NCI-H2171 treated with DMSO at 0.1 percent for 48 hours (cell line): ENCODE results near the gene BCL2.
A peak's percentile ranks its signal among the peaks of the same experiment; 100 is the strongest.

Experiments used
- DNase-seq: peaks from one replicate; lab custom pipeline; 2025; lab: John Stamatoyannopoulos, UW

BCL2 gene

DNA sequence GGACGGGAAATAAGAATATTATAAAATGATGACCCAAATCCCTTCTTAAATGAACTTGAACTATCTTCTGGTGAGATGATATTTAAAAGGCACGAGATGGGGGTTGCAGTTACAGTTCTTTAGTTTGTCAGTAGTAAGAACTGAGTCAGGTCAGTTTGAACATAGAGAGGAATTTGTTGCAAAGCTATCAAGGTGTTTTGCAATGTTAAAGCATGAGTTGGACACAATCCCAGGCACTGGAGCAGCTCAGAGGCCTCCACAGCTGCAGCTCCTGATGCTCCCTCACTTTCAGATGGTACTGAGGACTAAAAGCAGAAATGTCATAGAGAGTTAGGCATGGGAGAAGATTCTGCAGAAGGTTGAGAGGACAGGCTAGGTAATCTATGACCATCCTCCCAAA lies 236.0 kb downstream of the BCL2 start:
- DNase-seq = no peak

DNA sequence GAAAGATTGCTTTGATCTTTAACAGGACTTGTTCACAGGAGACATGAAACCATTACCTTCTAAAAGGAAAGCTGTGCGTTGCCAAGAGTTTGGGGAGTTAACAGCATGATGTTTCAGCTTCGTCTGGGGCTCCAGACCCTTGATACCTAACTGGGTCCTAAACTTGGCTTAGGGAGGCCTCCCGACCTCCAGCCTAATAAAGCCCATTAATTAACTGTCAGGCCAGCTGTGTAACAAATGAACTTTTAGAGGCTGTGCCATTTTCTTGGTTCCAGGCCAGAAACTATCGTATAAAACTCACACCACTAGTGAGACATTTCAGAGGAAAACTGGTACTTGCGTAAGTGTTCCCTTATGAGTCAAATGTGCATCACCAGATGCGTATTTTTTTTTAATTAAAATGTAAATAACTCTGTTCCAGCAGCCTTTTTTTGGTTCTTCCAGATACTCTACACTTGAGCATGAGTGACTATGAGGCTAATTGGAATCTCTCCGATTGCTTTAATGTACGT lies 236.5 kb downstream of the BCL2 start:
- DNase-seq = no peak

- DNase-seq = no peak
Measured at GRCh38 chr18:63082366-63083019, 237.1 kb downstream of the BCL2 start.

- DNase-seq = peak; percentile 75
Measured at GRCh38 chr18:63079114-63079513, 240.5 kb downstream of the BCL2 start.

DNA sequence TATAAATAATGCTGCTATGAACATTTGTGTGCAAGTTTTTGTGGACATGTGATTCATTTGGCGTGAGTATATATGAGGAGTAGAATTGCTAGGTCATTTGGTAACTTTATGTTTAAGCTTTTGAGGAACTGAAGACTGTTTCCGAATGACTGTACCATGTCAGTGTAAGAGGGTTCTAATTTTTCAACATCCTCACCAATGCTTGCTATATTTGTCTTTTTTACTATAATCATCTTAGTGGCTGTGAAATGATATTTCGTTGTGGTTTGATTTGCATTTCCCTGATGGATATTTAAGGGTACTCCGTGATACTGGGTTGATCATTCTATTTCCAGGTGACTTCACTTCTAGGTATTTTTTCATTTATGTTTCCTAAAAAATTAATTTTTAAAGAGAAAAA lies 241.1 kb downstream of the BCL2 start:
- no peak for DNase-seq

DNA sequence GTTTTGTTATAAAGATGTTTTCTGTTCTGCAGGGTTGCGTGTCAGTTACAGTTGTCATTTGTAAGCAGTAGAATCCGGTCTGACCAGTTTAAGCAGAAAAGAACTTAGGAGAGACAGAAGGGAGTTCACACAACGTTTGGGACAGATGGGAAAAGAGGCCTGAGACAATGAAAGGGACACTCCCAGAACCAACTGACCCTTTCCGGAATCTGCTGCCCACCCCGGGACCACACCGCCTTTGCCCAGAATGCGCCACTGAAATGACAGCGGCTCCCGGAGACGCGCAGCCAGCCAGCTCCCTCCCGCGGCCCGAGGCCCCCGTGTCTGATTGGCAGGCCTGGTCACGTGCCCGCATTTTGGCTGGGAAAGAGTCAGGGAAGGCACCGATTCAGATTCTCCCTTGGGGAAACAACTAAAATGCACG lies 244.6 kb downstream of the BCL2 start:
- DNase-seq = peak; percentile 82

DNA sequence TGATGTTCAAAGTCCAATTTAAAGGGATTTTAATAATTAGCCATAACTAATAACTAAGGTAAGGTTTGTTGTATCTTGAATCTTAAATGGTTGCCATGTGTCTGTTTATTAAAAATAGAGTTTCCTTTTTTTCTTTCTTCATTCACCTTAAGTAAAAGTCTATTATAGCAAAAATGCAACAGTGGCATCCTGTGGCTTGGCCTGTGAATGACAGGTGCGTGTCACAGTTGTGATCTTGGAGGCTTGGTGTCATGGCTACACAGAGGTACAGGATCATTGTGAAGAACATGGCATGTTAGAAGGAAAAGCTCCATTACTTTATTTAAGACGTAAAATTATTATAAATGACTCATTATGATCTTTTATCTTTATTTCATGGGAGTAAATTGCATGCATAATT lies 246.1 kb downstream of the BCL2 start:
- peak; percentile 30 for DNase-seq
